GM19238 (cell line): ENCODE measurements around the gene ITIH3.
"Not testable (repeated sequence)": the region's sequence is repeated elsewhere in the genome, so short reads cannot be mapped to it uniquely, and the experiment has no call there.

Experiments used
- DNase-seq: peaks from one replicate; pipeline ENCODE4 v3.0.0; 2011; ENCODE audit warnings: low spot score; ENCODE audit not compliant: insufficient read length

ITIH3 gene

GRCh38 chr3:52794612-52795099 lies at the start of gene ITIH3:
Gene ITIH3, plus strand, starts transcription at chr3:52794796. Its CDS starts 8 bp downstream, at chr3:52794804.
- no peak for DNase-seq

GRCh38 chr3:52752045-52752660 lies 42.4 kb upstream of the ITIH3 start:
- no peak for DNase-seq

GRCh38 chr3:52754373-52754772 lies 40.2 kb upstream of the ITIH3 start:
- DNase-seq = no peak

GRCh38 chr3:52756141-52756540 lies 38.5 kb upstream of the ITIH3 start:
- DNase-seq = no peak

- DNase-seq = no peak
Observed at GRCh38 chr3:52763466-52763865, 31.1 kb upstream of the ITIH3 start.

- no peak for DNase-seq
Observed at GRCh38 chr3:52769786-52770455, 24.7 kb upstream of the ITIH3 start.

- peak; percentile 92 for DNase-seq
Observed at GRCh38 chr3:52770496-52771333, 23.9 kb upstream of the ITIH3 start, which contains the start of gene NEK4. Gene NEK4, minus strand, starts transcription at chr3:52770940. Its CDS starts 194 bp downstream, at chr3:52770746.

GRCh38 chr3:52771334-52771681 lies 23.3 kb upstream of the ITIH3 start:
- DNase-seq = no peak

- DNase-seq = no peak
Observed at GRCh38 chr3:52771702-52772101, 22.9 kb upstream of the ITIH3 start.

- DNase-seq = no peak
Observed at GRCh38 chr3:52773361-52774065, 21.1 kb upstream of the ITIH3 start.

GRCh38 chr3:52774066-52774713 lies 20.4 kb upstream of the ITIH3 start:
- DNase-seq = no peak

GRCh38 chr3:52774901-52775864 lies 19.4 kb upstream of the ITIH3 start:
- DNase-seq = no peak

- DNase-seq = no peak
Observed at GRCh38 chr3:52775877-52776276, 18.7 kb upstream of the ITIH3 start.

GRCh38 chr3:52776486-52776885 lies 18.1 kb upstream of the ITIH3 start:
- not testable (repeated sequence) for DNase-seq

GRCh38 chr3:52777127-52777958 lies 17.3 kb upstream of the ITIH3 start, which contains the start of gene ITIH1:
Gene ITIH1, plus strand, starts transcription at chr3:52777599. Its CDS starts 17 bp downstream, at chr3:52777616.
- DNase-seq = no peak

GRCh38 chr3:52777959-52778805 lies 16.4 kb upstream of the ITIH3 start:
- DNase-seq = no peak

GRCh38 chr3:52779011-52779836 lies 15.4 kb upstream of the ITIH3 start:
- DNase-seq = peak; percentile 48
